COLO668 (cell line): Measurements from ENCODE around the gene SPPL3.

ENCODE experiments used
- DNase-seq: peaks from one replicate; lab custom pipeline; 2025; ENCODE audit not compliant: unreplicated experiment; lab: John Stamatoyannopoulos, UW

The SPPL3 gene

GRCh38 chr12:120874547-120875245, 29.5 kb downstream of the SPPL3 start:
- DNase-seq, result no peak

GRCh38 chr12:120873226-120873625, 30.9 kb downstream of the SPPL3 start:
- DNase-seq, result no peak

GRCh38 chr12:120872487-120872886, 31.7 kb downstream of the SPPL3 start:
- DNase-seq, result no peak

- no peak for DNase-seq
Observed at GRCh38 chr12:120870415-120870814, 33.7 kb downstream of the SPPL3 start.

- no peak for DNase-seq
Observed at GRCh38 chr12:120869376-120869775, 34.8 kb downstream of the SPPL3 start.

- no peak for DNase-seq
Observed at GRCh38 chr12:120866108-120866507, 38.0 kb downstream of the SPPL3 start.

GRCh38 chr12:120865098-120865497, 39.1 kb downstream of the SPPL3 start:
- DNase-seq, result no peak

- no peak for DNase-seq
Observed at GRCh38 chr12:120862664-120863063, 41.5 kb downstream of the SPPL3 start.

- DNase-seq, result no peak
Observed at GRCh38 chr12:120861074-120861795, 42.9 kb downstream of the SPPL3 start.

- DNase-seq, result no peak
Observed at GRCh38 chr12:120858306-120859088, 45.7 kb downstream of the SPPL3 start.

GRCh38 chr12:120856980-120857379, 47.2 kb downstream of the SPPL3 start:
- no peak for DNase-seq

- no peak for DNase-seq
Observed at GRCh38 chr12:120855823-120856588, 48.2 kb downstream of the SPPL3 start.

GRCh38 chr12:120854804-120855203, 49.4 kb downstream of the SPPL3 start:
- no peak for DNase-seq

GRCh38 chr12:120853188-120853587, 51.0 kb downstream of the SPPL3 start:
- no peak for DNase-seq

GRCh38 chr12:120851944-120852343, 52.2 kb downstream of the SPPL3 start:
- DNase-seq, result no peak

- DNase-seq, result no peak
Observed at GRCh38 chr12:120851444-120851843, 52.7 kb downstream of the SPPL3 start.

GRCh38 chr12:120849765-120850164, 54.4 kb downstream of the SPPL3 start:
- no peak for DNase-seq

GRCh38 chr12:120847814-120848213, 56.3 kb downstream of the SPPL3 start:
- no peak for DNase-seq

- DNase-seq, result no peak
Observed at GRCh38 chr12:120847392-120847791, 56.8 kb downstream of the SPPL3 start.

- DNase-seq, result no peak
Observed at GRCh38 chr12:120846721-120847120, 57.4 kb downstream of the SPPL3 start.

GRCh38 chr12:120845696-120846095, 58.5 kb downstream of the SPPL3 start:
- no peak for DNase-seq
